Stomach (tissue), 4 donors: ENCODE results near the gene CYTH3.

Experiments
- POLR2A ChIP-seq, 4 donors: fragments of 450-650 bp; IDR thresholded peaks; one replicate each; pipeline ENCODE4 v1.6.1; 2016; ENCODE audit warnings: antibody characterized with exemption in 4 of 4, control low read depth in 2 of 4, mild to moderate bottlenecking in 1 of 4, moderate library complexity in 1 of 4
- TF ChIP-seq, protein P1 (sequence below), 7 experiments: fragments of 450-650 bp in 4 of 7; fragments of 200-600 bp in 3 of 7; sonication (generic) in 3 of 7; IDR thresholded peaks; one replicate each; pipeline ENCODE4 v1.5.1; 2016 to 2019; ENCODE audit warnings: antibody characterized with exemption in 7 of 7, control low read depth in 2 of 7, mild to moderate bottlenecking in 1 of 7

DNA sequence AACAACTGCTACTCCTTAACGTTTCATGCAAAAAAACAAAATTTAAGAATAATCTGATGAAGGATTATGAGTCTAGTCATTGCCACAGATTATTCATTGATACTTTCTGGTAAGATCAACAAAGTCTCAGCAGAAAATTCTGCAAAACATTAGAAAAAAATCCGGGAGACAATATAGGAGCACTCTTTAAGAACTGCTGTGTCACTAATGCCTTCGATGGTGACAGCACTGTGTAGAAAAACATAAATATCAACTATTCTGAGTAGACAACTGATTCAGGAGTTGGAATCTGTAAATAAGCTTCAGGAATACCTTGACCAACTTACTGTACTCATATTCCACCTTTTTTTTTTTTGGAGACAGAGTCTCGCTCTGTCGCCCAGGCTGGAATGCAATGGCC, 69.0 kb downstream of the CYTH3 start:
- TF ChIP-seq, protein P1, sequence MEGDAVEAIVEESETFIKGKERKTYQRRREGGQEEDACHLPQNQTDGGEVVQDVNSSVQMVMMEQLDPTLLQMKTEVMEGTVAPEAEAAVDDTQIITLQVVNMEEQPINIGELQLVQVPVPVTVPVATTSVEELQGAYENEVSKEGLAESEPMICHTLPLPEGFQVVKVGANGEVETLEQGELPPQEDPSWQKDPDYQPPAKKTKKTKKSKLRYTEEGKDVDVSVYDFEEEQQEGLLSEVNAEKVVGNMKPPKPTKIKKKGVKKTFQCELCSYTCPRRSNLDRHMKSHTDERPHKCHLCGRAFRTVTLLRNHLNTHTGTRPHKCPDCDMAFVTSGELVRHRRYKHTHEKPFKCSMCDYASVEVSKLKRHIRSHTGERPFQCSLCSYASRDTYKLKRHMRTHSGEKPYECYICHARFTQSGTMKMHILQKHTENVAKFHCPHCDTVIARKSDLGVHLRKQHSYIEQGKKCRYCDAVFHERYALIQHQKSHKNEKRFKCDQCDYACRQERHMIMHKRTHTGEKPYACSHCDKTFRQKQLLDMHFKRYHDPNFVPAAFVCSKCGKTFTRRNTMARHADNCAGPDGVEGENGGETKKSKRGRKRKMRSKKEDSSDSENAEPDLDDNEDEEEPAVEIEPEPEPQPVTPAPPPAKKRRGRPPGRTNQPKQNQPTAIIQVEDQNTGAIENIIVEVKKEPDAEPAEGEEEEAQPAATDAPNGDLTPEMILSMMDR (IDR thresholded peaks at IDR 0.05): no peak
- no peak for TF ChIP-seq POLR2A (IDR thresholded peaks at IDR 0.05)
